ENCODE results near the gene THYN1. TPM values are rescaled to one million over a fixed set of nuclear protein-coding genes. Genes with fewer than 3 reads are reported as not detected.

The THYN1 gene
- total and polyA plus RNA-seq, 11 donors = 34.1 to 59.4 (median 41.9) TPM

DNA sequence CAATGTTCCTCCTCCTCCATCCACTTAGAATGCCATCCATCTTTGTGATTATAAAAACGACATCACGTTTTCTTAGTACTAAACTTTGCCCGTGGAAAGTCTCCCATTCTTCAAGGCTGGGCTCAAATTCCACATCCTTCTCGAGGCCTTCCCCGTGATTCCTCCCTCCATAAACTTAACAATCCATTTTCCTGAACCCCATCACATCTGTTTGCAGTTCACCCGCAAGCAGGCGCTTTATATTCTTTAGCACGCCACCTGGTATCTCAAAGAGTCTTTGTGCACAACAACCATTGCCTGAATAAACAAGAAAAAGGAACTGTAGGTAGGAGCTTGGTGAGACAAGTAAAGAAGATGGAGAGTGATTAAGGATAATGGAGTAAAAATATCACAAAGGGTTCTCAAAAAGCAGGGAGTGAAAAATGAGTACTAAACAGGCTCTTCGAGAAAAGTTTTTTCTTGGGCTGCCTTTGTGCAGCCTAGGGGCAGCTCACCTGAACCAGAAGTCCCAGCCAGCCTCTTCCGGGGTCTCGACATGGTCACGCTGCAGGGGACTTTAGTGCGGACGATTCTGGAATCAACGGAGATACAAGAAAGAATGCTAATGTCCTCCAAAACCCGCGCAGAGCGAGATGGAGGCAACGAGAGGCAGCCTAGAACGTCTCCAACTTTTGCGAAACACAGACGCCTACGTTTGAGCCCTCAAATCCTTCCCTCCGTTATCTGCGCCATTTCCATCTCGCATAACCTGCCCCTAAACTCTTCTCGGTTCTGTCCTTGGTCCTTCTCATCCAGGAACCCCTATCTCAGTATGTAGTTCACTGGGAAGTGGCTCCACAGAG is 585 bp downstream of the THYN1 start:
- intact Hi-C loops (cut with DNase I) = loop anchor here in 3 of 10 donors (1.0 to 2.0 kb wide), 2 partner anchors 28 kb away; partner anchors contain the start of gene VPS26B (in 3 of the 3)
- H3K36me3 ChIP-seq = peaks cover 0 to 49% (median 44%) of the 10 kb centered on the region in 9 donors

DNA sequence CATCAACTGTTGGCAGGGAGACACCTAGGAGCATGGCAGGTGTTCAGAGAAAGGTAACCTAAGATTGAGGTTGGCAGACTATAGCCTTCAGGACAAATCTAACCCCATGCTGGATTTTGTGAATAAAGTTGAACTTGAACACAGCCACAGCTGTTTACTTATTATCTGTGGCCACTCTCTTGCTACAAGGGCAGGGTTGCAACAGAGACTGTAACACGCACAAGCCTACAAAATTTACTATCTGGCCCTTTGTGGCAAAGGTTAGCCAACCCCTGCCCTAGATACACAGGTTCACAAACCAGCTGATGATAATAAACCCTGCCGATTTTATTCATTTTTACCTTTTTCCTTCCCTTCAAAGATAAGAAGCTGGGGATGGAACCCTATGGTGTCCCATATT is 2.5 kb downstream of the THYN1 start:
- ATAC-seq = no peak
- no peak overlapping the region for H3K4me3 ChIP-seq
- H3K4me1 ChIP-seq = peaks cover 4 to 33% (median 21%) of the 10 kb centered on the region in 12 donors
- H3K27ac ChIP-seq = no peak overlapping the region
- TF ChIP-seq, protein P1, sequence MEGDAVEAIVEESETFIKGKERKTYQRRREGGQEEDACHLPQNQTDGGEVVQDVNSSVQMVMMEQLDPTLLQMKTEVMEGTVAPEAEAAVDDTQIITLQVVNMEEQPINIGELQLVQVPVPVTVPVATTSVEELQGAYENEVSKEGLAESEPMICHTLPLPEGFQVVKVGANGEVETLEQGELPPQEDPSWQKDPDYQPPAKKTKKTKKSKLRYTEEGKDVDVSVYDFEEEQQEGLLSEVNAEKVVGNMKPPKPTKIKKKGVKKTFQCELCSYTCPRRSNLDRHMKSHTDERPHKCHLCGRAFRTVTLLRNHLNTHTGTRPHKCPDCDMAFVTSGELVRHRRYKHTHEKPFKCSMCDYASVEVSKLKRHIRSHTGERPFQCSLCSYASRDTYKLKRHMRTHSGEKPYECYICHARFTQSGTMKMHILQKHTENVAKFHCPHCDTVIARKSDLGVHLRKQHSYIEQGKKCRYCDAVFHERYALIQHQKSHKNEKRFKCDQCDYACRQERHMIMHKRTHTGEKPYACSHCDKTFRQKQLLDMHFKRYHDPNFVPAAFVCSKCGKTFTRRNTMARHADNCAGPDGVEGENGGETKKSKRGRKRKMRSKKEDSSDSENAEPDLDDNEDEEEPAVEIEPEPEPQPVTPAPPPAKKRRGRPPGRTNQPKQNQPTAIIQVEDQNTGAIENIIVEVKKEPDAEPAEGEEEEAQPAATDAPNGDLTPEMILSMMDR (IDR thresholded peaks at IDR 0.05) = no peak
- TF ChIP-seq POLR2A (IDR thresholded peaks at IDR 0.05) = no peak
- DNase-seq = no peak
- no peaks in the 10 kb centered on the region for H3K27me3 ChIP-seq
- H3K9me3 ChIP-seq = no peaks in the 10 kb centered on the region
- H3K36me3 ChIP-seq = peaks cover 0 to 58% (median 53%) of the 10 kb centered on the region in 9 donors
- 90 to 98% (median 94%) methylated on average over 2 of the region's 2 CpGs for WGBS, 4 donors
- intact Hi-C loops (cut with DNase I) = no loop called here

More for the DNA sequence above, 585 bp downstream of the THYN1 start:
- DNase-seq (peak in 2 of 5 donors; percentile 14 to 32), ATAC-seq (peak in 3 of 4 donors; percentile 2 to 37 (median 9))
- Histone ChIP-seq H3K4me3 (peak overlapping the region; percentile 78 to 97 (median 88)), H3K4me1 (peaks cover 4 to 33% (median 21%) of the 10 kb centered on the region in 12 donors), H3K27me3 (no peaks in the 10 kb centered on the region), H3K27ac (peak overlapping the region in 11 of 12 donors; percentile 22 to 83 (median 71)), H3K9me3 (no peaks in the 10 kb centered on the region)
- WGBS, 4 donors = 7 to 11% (median 8%) methylated on average over 27 of the region's 27 CpGs
- TF ChIP-seq, protein P1 (IDR thresholded peaks at IDR 0.05) = no peak
- no peak for TF ChIP-seq POLR2A (IDR thresholded peaks at IDR 0.05)

DNA sequence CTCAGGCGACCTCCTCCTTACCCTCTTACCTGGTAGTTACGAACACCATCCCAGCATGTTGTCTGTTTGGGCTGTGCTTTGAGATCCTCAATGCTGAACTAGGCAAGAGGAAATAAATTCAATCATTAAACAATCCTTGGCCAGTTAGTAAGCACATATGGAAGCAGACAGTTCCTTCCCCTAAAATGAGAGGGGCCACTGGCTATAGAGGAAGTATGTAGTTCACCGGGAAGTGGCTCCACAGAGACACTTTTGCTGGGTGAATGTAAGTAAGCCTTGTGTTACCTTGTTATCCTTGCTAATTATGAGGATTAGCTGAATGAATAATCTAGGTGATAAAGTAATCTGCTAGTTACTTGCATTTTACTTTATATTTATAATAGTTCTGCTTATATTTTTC is 2.9 kb downstream of the THYN1 start:
- intact Hi-C loops (cut with DNase I) = no loop called here
- peaks cover 0 to 62% (median 58%) of the 10 kb centered on the region in 9 donors for H3K36me3 ChIP-seq
- H3K4me1 ChIP-seq = peaks cover 4 to 31% (median 21%) of the 10 kb centered on the region in 12 donors
- 88 to 94% (median 93%) methylated on average over 3 of the region's 3 CpGs for WGBS, 4 donors
- H3K27me3 ChIP-seq = no peaks in the 10 kb centered on the region
- TF ChIP-seq POLR2A (IDR thresholded peaks at IDR 0.05) = no peak
- TF ChIP-seq, protein P1 (IDR thresholded peaks at IDR 0.05) = no peak
- DNase-seq = no peak
- no peaks in the 10 kb centered on the region for H3K9me3 ChIP-seq
- ATAC-seq = no peak
- H3K27ac ChIP-seq = no peak overlapping the region
- H3K4me3 ChIP-seq = no peak overlapping the region

DNA sequence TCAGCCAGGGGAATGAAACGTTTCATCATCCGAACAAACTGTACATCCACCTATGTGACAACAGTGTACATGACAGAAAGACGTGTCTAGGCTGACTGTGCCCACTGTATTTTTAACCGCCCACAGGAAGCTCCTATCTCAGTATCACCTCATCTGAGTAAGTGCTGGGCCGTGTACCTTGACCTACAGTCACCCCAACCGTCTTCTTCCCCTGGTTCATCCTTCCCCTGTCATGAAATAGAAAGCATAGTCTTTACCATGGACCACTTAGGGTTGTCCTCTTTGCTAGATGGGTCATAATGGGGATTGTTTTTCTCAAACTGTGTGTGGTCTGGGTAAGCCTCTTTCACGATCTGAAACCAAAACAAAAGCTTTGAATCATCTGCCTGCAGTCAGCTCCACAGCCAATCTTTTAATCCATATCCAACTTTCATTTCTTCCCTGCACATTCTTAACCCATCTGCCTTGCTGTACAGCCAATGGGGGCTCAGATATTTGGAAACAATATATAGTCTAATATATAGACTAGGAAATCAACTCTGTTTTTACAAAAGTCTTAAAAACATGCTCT is 4.2 kb downstream of the THYN1 start:
- DNase-seq (no peak), ATAC-seq (no peak)
- Histone ChIP-seq H3K27ac (no peak overlapping the region), H3K36me3 (peaks cover 0 to 75% (median 70%) of the 10 kb centered on the region in 9 donors), H3K4me3 (no peak overlapping the region), H3K4me1 (peaks cover under 1 to 18% (median 11%) of the 10 kb centered on the region in 12 donors), H3K27me3 (no peaks in the 10 kb centered on the region), H3K9me3 (no peaks in the 10 kb centered on the region)
- WGBS, 4 donors = 65 to 69% (median 67%) methylated on average over 7 of the region's 7 CpGs
- TF ChIP-seq, protein P1 (IDR thresholded peaks at IDR 0.05) = no peak
- TF ChIP-seq POLR2A (IDR thresholded peaks at IDR 0.05) = no peak
- intact Hi-C loops (cut with DNase I) = no loop called here

All from heart left ventricle (tissue), 16 donors.